Psoas muscle (tissue), 8 donors: ENCODE results near the gene EPHB2. TPM values are rescaled to one million over a fixed set of nuclear protein-coding genes. Genes with fewer than 3 reads are reported as not detected.

Source experiments
- ATAC-seq, 4 donors: fragments of 200-7000 bp; cut with Tn5 transposase; one replicate each; pipeline ENCODE4 v1.9.1; 2020; ENCODE audit warnings: moderate library complexity in 3 of 4, mild to moderate bottlenecking in 2 of 4
- DNase-seq, 2 donors: peaks; one replicate each; pipeline ENCODE4 v3.0.0-alpha.2; 2020
- H3K27ac ChIP-seq: fragments of 200-600 bp; one replicate; pipeline ENCODE4 v1.8.0; 2022
- H3K27me3 ChIP-seq, 3 donors: fragments of 200-600 bp in 1 of 3; one replicate each; pipeline versions ENCODE4 v1.6.1 to v1.8.0; 2013 to 2022; ENCODE audit warnings: low read length in 2 of 3, mild to moderate bottlenecking in 2 of 3, moderate library complexity in 1 of 3; ENCODE audit not compliant: insufficient read depth in 3 of 3
- H3K36me3 ChIP-seq, 2 donors: fragments of 200-600 bp in 1 of 2; one replicate each; pipeline versions ENCODE4 v1.6.1 to v1.8.0; 2013 to 2022; ENCODE audit warnings: low read depth in 1 of 2, mild to moderate bottlenecking in 1 of 2, moderate library complexity in 1 of 2; ENCODE audit not compliant: insufficient read depth in 1 of 2
- H3K4me1 ChIP-seq: fragments of 200-600 bp; one replicate; pipeline ENCODE4 v1.8.0; 2022
- H3K4me3 ChIP-seq: fragments of 200-600 bp; one replicate; pipeline ENCODE4 v1.8.0; 2022; ENCODE audit warnings: mild to moderate bottlenecking
- H3K9me3 ChIP-seq: fragments of 200-600 bp; one replicate; pipeline ENCODE4 v1.8.0; 2022
- CTCF ChIP-seq: fragments of 200-600 bp; IDR thresholded peaks from one replicate; pipeline ENCODE4 v1.8.0; 2022; ENCODE audit warnings: antibody characterized with exemption
- WGBS, 3 donors: extraction: QIAGEN DNeasy Blood & Tissue Kit; methylation state at CpG; one replicate each; pipeline versions ENCODE4 v1.1.6 to v1.1.7; 2013; 5-methylcytosine and 5-hydroxymethylcytosine counted together
- intact Hi-C, 2 donors: fragments of 100-400 bp; cut with DNase I; formaldehyde crosslinking; loops; one replicate each; pipeline versions ENCODE4 v1.11.0 to v1.14.2; 2022
- polyA plus RNA-seq, 3 donors: library from polyadenylated mRNA; stranded (reverse); fragments of 200-250 nt; gene quantifications; one replicate each; pipeline ENCODE4 v1.2.3, GENCODE V29; 2013
- total RNA-seq, 4 donors: library from RNA; stranded (reverse); fragmentation: NEBNext Ultra II Directional in 2 of 4; extraction: Animal tissue kit (Norgen Biotek cat#: 25700) in 2 of 4; gene quantifications; one replicate each; pipeline versions ENCODE4 v1.2.1 to v1.2.4, GENCODE V29; 2021 to 2023
- donor health status: healthy with polysubstance abuse.
- donor health status: DM: no; HTN: no; CAD: no; lungs with moderate emphysema.
- donor health status: Bipolar disorder and iron deficiency.
- donor health status: healthy.
- donor health status: DM: yes; HTN: yes; CAD: no.
- donor health status: DM: no; HTN: no; CAD: no.
- donor health status: DM: no; HTN: no; CAD: no.
- donor health status: DM: yes; HTN: yes; CAD: no.

Gene EPHB2
- total and polyA plus RNA-seq, 7 donors: 0.06 to 2.1 (median 0.48) TPM; not detected in 1

- no peaks in the 10 kb centered on the region for H3K9me3 ChIP-seq
- H3K36me3 ChIP-seq: no peaks in the 10 kb centered on the region
- no peak for ATAC-seq
- no peak for DNase-seq
- peaks cover 0 to 31% (median 5%) of the 10 kb centered on the region in 3 donors for H3K27me3 ChIP-seq
- H3K4me1 ChIP-seq: no peaks in the 10 kb centered on the region
- WGBS, 3 donors: 21 to 27% (median 23%) methylated on average over 11 of the region's 11 CpGs
- no peak for TF ChIP-seq CTCF
- no peak overlapping the region for H3K27ac ChIP-seq
- intact Hi-C loops: no loop called here
- H3K4me3 ChIP-seq: no peak overlapping the region
Measured at GRCh38 chr1:22689505-22689904, 21.1 kb upstream of the EPHB2 start.

- WGBS, 3 donors: 59 to 71% (median 64%) methylated on average over 13 of the region's 13 CpGs
- no peak for ATAC-seq
- Histone ChIP-seq H3K9me3 (no peaks in the 10 kb centered on the region), H3K4me3 (no peak overlapping the region), H3K36me3 (no peaks in the 10 kb centered on the region), H3K27ac (no peak overlapping the region), H3K27me3 (peaks cover 0 to 27% (median 2%) of the 10 kb centered on the region in 3 donors), H3K4me1 (no peaks in the 10 kb centered on the region)
- no peak for TF ChIP-seq CTCF
- intact Hi-C loops: no loop called here
- no peak for DNase-seq
Measured at GRCh38 chr1:22691031-22691753, 19.4 kb upstream of the EPHB2 start.

GRCh38 chr1:22694172-22694571 is 16.5 kb upstream of the EPHB2 start:
- intact Hi-C loops: no loop called here
- Histone ChIP-seq H3K9me3 (no peaks in the 10 kb centered on the region), H3K27me3 (peaks cover 0 to 4% (median 2%) of the 10 kb centered on the region in 3 donors), H3K4me3 (no peak overlapping the region), H3K36me3 (no peaks in the 10 kb centered on the region), H3K4me1 (no peaks in the 10 kb centered on the region), H3K27ac (no peak overlapping the region)
- 81 to 88% (median 81%) methylated on average over 5 of the region's 5 CpGs for WGBS, 3 donors
- DNase-seq (no peak), ATAC-seq (no peak)
- TF ChIP-seq CTCF: no peak

GRCh38 chr1:22696610-22697009 is 14.0 kb upstream of the EPHB2 start:
- Histone ChIP-seq H3K4me1 (no peaks in the 10 kb centered on the region), H3K27ac (no peak overlapping the region), H3K36me3 (no peaks in the 10 kb centered on the region), H3K27me3 (peaks cover 0 to 4% (median 2%) of the 10 kb centered on the region in 3 donors), H3K4me3 (no peak overlapping the region), H3K9me3 (no peaks in the 10 kb centered on the region)
- intact Hi-C loops: no loop called here
- TF ChIP-seq CTCF: no peak
- WGBS, 3 donors: 73 to 89% (median 87%) methylated on average over 3 of the region's 3 CpGs
- ATAC-seq (no peak), DNase-seq (no peak)

- no peak for TF ChIP-seq CTCF
- H3K9me3 ChIP-seq: no peaks in the 10 kb centered on the region
- H3K4me1 ChIP-seq: no peaks in the 10 kb centered on the region
- no peak overlapping the region for H3K27ac ChIP-seq
- H3K4me3 ChIP-seq: no peak overlapping the region
- intact Hi-C loops: no loop called here
- no peaks in the 10 kb centered on the region for H3K36me3 ChIP-seq
- WGBS, 3 donors: 65 to 80% (median 73%) methylated on average over 5 of the region's 5 CpGs
- no peak for ATAC-seq
- H3K27me3 ChIP-seq: peaks cover 0 to 4% (median 2%) of the 10 kb centered on the region in 3 donors
- DNase-seq: no peak
Measured at GRCh38 chr1:22697980-22698379, 12.7 kb upstream of the EPHB2 start.
